ENCODE data around the gene EVI5.

EVI5 gene

DNA sequence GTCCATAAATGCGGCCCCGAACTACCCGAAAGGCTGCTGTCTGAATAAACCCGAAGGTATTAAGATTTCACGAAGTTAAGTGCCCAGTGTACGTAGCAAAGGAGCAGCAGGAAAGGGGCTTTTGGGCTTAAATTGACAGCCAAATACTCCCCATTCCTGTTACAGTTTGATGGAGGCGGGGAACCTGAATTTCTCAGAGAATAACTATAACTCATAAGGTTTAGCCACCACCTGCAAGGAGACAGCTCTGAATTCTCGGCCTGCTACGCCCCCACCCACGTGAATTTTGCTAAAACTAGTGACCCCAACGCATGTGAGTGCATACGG is 303.3 kb downstream of the EVI5 start:
- DNase-seq: no peak

GRCh38 chr1:92480813-92481598 is 303.9 kb downstream of the EVI5 start:
- no peak for DNase-seq

DNA sequence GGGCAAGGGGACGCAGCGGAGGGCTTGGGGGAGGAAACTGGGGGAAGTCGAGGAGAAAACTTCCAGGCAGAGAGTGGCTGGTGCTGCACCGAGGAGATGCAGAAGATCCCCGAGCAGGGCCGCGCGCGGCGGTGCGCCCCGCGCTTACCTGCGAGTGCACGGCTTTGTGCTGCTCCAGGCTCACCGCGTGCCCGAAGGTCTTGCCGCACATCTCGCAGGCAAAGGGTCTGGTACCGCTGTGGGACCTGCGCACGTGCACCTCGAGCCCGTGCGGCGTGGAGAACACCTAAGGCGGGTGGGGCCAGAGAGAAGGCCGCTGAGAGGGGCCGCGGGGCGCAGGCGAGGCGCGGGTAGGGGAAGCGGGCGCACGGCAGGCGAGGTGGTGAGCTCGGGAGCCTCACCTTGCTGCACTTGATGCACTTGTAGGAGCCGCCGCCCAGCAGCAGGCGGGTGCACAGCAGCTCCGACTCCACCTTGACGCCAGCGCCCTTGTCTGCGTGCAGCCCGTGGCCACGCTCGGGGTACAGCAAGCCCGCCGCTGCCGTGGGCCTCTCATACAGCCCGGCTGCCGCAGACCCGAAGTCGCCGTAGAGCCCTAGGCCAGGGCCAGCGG is 304.6 kb downstream of the EVI5 start:
- no peak for DNase-seq

DNA sequence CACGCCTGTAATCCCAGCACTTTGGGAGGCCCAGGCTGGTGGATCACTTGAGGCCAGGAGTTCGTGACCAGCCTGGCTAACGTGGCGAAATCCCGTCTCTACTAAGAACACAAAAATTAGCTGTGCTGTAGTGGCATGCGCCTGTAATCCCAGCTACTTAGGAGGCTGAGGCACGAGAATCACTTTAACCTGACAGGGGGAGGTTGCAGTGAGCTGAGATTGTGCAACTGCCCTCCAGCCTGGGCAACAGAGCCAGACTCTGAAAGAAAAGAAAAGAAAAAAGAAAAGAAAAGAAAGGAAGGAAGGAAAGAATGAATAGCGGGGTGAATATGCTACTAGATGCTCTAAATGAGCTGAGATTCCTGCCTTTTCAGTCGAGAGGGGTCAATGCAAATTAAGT is 305.3 kb downstream of the EVI5 start:
- DNase-seq: no peak

DNA sequence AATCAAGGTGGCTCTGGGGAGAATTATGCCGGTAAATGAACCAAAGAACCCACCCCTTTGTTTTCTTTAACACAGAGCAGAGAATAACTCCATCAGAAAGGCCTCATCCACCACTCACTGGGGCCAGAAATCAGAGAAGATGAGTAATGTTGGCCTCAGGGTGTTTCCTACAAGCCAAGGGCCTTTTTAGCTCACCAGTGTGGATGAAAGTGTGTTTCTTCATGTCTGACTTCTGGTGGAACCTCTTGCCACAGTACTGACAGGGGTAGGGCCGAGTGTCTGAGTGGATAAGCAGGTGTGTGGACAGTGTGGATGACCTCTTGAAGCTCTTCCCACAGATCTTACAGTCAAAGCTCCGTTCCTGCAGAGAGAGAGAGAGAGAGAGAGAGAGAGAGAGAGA is 306.5 kb downstream of the EVI5 start:
- DNase-seq: no peak

DNA sequence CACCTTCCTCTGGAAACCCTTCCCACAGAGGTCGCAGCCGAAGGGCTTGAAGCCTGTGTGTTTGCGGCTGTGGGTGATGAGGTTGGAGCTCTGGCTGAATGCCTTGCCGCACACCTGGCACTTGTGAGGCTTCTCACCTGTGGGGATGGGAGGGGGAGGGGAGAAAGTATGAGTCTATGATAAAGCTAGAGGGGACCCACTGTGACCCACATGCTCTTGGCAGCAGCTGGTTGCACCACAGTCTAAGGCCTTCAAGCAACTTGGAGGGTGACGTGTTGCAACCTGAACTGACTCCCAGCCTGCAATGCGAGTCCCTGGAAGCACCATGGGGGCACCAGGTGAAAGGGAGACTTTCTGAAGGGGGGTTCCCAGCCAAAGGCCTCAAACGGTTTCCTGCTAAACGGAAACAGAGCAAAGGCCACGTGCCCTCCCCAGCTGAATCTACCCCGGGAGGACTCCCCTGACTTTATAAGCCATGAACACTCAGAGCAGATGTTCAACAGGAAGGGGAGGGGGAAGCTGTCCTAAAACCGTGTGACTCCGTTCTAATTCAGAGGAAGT is 308.8 kb downstream of the EVI5 start:
- DNase-seq: no peak

- no peak for DNase-seq
These were observed 309.9 kb downstream of the EVI5 start for GRCh38 chr1:92475029-92475428.

DNA sequence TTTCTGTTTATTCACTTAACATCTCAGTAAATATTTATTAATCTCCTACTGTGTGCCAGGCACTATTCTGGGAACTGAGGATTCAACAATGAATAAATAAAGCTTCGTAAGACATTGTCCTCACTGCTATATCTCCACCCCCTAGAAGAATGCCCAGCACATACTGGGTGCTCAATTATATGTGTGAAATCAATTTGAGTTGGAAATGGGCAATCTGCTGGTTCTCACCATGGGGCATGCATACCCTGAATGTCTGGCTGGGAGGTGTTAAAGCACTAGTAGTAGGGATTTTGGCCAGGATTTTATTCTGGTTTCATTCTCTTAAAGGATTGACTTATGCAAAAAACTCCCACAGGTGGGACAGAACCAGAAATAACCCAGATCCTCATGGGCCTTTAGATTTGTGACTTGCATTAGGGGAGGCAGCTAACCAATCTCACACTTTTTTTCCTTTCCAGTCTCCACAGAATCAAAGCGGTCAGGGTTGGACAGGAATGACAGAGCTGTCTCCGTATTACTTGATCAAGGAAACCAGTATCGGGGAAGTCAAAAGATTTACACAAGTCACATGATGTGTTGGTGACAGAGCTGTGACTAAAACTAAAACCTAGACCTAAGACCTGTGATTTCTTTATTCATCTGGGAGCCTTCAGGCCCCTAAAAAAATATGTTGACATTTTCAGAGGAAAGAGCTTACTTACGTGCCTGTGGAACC is 311.0 kb downstream of the EVI5 start:
- DNase-seq: no peak

- DNase-seq: no peak
These were observed 314.7 kb downstream of the EVI5 start for GRCh38 chr1:92470216-92470615.

- DNase-seq: no peak
These were observed 318.1 kb downstream of the EVI5 start for GRCh38 chr1:92466683-92467352.

GRCh38 chr1:92465256-92465647 is 319.7 kb downstream of the EVI5 start:
- DNase-seq: no peak

GRCh38 chr1:92464588-92465255 is 320.2 kb downstream of the EVI5 start:
- DNase-seq: no peak

DNA sequence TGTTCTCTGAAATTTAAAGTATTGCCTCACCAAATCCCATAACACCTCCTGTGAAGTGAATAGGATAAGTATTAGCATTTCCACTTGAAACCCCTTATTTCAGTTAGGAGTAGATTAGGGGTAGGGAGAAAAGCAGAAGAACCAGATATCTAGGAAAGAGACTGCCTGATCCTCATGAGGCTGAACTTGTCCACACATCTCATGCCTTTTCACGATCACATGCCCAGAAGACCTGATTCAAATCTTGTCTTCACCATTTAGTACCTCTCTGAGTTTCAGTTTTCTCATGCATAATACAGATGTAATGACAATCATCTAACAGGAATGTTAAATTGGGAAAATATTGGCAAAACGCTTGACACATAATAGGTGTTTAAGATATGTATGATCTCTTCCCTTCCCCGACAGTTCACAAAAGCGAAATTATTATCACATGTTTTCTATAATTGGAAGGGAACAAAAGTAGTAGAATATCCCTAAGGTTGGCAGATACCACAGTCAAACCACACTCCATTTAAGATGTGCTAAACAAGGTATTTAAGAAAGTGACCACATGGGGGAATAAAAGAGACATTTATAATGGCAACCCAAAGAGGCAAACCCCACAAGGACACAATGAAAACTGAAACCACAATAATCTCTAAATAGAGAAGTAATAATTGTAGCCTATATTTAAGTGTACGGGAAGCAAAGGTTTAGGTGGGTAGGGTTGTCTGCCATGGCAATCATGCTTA is 323.4 kb downstream of the EVI5 start:
- DNase-seq: no peak

DNA sequence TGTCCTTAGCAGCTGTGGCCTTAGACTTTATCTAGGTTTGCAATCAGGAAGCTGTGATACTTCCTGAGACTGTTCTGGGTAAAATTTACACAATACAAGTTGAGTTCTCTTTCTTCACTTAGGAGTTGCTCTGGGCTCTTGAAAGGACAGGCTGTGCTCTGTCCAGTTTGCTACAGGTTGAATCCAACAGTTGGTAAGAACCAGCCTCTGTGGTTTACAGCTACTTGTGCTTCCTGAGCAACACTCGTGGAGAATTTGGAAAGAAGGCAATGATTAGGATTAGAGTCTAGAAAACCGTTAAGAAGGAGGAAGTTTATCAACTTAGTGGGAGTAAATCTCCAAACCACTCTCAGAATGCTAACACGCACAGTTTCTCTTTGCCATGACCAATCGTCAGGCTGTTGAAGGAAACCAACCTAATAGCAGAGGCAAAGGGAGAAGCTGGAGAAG is 325.0 kb downstream of the EVI5 start:
- no peak for DNase-seq

All from left hindlimb (tissue), 1 donor.